WTC11 (cell line): Measurements from ENCODE around the gene RAI1. TPM values are rescaled to one million over a fixed set of nuclear protein-coding genes. Genes with fewer than 3 reads are reported as not detected.
A peak's percentile ranks its signal among the peaks of the same experiment; 100 is the strongest.

Source experiments
- ATAC-seq: fragments of 200-7000 bp; cut with Tn5 transposase; 2 replicates; pipeline ENCODE4 v1.10.0; 2021; ENCODE audit warnings: mild to moderate bottlenecking, moderate library complexity
- CTCF ChIA-PET: fragments of 300-600 bp; sonication (Branson Sonifier 250); formaldehyde crosslinking; loops from one replicate; lab custom pipeline; 2021; ENCODE audit warnings: antibody characterized with exemption; lab: Charles Lee
- POLR2A ChIA-PET: fragments of 350-600 bp; sonication (Branson Sonifier 250); formaldehyde crosslinking; loops from one replicate; lab custom pipeline; 2021; ENCODE audit warnings: antibody characterized with exemption; lab: Charles Lee
- DNase-seq: peaks from one replicate; pipeline ENCODE4 v3.0.0; 2021; ENCODE audit warnings: low spot score
- H3K27ac Mint-ChIP-seq: 2 replicates; pipeline ENCODE4 v1.8.0; 2021; ENCODE audit warnings: mixed read lengths
- H3K27me3 Mint-ChIP-seq: 2 replicates; pipeline ENCODE4 v1.8.0; 2021; ENCODE audit warnings: low read depth, mild to moderate bottlenecking, moderate library complexity, mixed read lengths
- H3K36me3 Mint-ChIP-seq: 2 replicates; pipeline ENCODE4 v1.8.0; 2021; ENCODE audit warnings: mixed read lengths
- H3K4me1 Mint-ChIP-seq: 2 replicates; pipeline ENCODE4 v1.8.0; 2022; ENCODE audit warnings: mixed read lengths
- H3K4me3 Mint-ChIP-seq: 2 replicates; pipeline ENCODE4 v1.8.0; 2021; ENCODE audit warnings: mild to moderate bottlenecking, moderate library complexity, mixed read lengths
- H3K9me3 Mint-ChIP-seq: 2 replicates; pipeline ENCODE4 v1.8.0; 2021; ENCODE audit warnings: mixed read lengths
- ATF1 ChIP-seq: sonication (generic); formaldehyde crosslinking; IDR thresholded peaks from 2 replicates; pipeline ENCODE4 v1.8.1; 2023; ENCODE audit warnings: mild to moderate bottlenecking, moderate library complexity, missing genetic modification reagents
- EMX1 ChIP-seq: fragments of 250-450 bp; sonication (Bioruptor Pico); IDR thresholded peaks from 2 replicates; pipeline ENCODE4 v1.8.0; 2021; ENCODE audit warnings: mild to moderate bottlenecking
- ESRRA ChIP-seq: sonication (generic); formaldehyde crosslinking; IDR thresholded peaks from 2 replicates; pipeline ENCODE4 v1.8.1; 2022; ENCODE audit warnings: mild to moderate bottlenecking, missing genetic modification reagents, borderline replicate concordance
- FOXP1 ChIP-seq: sonication (generic); formaldehyde crosslinking; IDR thresholded peaks from 2 replicates; pipeline ENCODE4 v1.8.0; 2022; ENCODE audit warnings: missing genetic modification reagents, mild to moderate bottlenecking, moderate library complexity, borderline replicate concordance
- RELA ChIP-seq: sonication (generic); formaldehyde crosslinking; IDR thresholded peaks from 2 replicates; pipeline ENCODE4 v1.8.1; 2022; ENCODE audit warnings: missing genetic modification reagents, mild to moderate bottlenecking, borderline replicate concordance
- ZNF317 ChIP-seq: sonication (generic); formaldehyde crosslinking; IDR thresholded peaks from 2 replicates; pipeline ENCODE4 v1.8.1; 2023; ENCODE audit warnings: low read depth, mild to moderate bottlenecking, moderate library complexity, missing genetic modification reagents, borderline replicate concordance
- ZNF416 ChIP-seq: fragments of 250-450 bp; sonication (Bioruptor Pico); IDR thresholded peaks from 2 replicates; pipeline ENCODE4 v1.9.0; 2021; ENCODE audit warnings: mild to moderate bottlenecking, inconsistent platforms
- ZNF423 ChIP-seq: fragments of 250-450 bp; sonication (Bioruptor Pico); IDR thresholded peaks from 2 replicates; pipeline ENCODE4 v2.1.2; 2022; ENCODE audit warnings: mild to moderate bottlenecking, moderate library complexity
- total RNA-seq: library from RNA; stranded (reverse); gene quantifications from 3 replicates; pipeline ENCODE4 v1.2.3, GENCODE V29; 2021
- TF ChIP-seq, protein P1 (sequence below): sonication (generic); formaldehyde crosslinking; IDR thresholded peaks from 2 replicates; pipeline ENCODE4 v1.8.1; 2022; ENCODE audit warnings: low read depth, mild to moderate bottlenecking, moderate library complexity, missing genetic modification reagents, borderline replicate concordance
- TF ChIP-seq, protein P2 (sequence below): sonication (generic); formaldehyde crosslinking; IDR thresholded peaks from 2 replicates; pipeline ENCODE4 v1.8.1; 2022; ENCODE audit warnings: mild to moderate bottlenecking, moderate library complexity, missing genetic modification reagents
- TF ChIP-seq, protein P3 (sequence below): sonication (generic); formaldehyde crosslinking; IDR thresholded peaks from 2 replicates; pipeline ENCODE4 v1.8.0; 2023; ENCODE audit warnings: missing genetic modification reagents, mild to moderate bottlenecking, borderline replicate concordance
- TF ChIP-seq, protein P4 (sequence below): sonication (generic); formaldehyde crosslinking; IDR thresholded peaks from 2 replicates; pipeline ENCODE4 v1.8.0; 2023; ENCODE audit warnings: missing genetic modification reagents
- TF ChIP-seq, protein P5 (sequence below): sonication (generic); formaldehyde crosslinking; IDR thresholded peaks from 2 replicates; pipeline ENCODE4 v1.8.1; 2023; ENCODE audit warnings: mild to moderate bottlenecking, missing genetic modification reagents
- TF ChIP-seq, protein P6 (sequence below): sonication (generic); formaldehyde crosslinking; IDR thresholded peaks from 2 replicates; pipeline ENCODE4 v1.8.1; 2023; ENCODE audit warnings: mild to moderate bottlenecking, missing genetic modification reagents, moderate library complexity

The RAI1 gene
- total RNA-seq, 1 experiment from 2014 or later: 12.7 TPM

DNA sequence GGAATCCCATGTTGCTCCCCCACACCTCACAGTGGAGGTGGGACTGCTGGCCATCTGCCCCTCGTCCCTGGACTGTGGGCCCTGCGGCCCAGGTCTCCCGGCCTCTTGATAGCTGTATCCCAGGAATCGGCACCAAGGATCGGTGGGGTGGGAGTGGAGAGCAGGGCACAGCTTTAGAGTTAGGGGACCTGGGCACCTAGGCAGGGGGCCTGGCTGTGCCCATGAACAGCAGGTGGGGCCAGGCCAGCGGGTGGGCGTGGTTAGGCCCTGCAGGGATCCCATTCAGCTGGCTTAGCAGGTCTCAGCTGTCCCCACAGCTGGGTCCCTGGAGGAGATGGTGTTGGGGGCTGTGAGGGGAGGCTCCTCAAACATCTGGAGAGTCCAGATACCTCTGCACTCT is 106.3 kb downstream of the RAI1 start:
- Mint-ChIP-seq H3K27ac (no peak overlapping the region), H3K9me3 (no peaks in the 10 kb centered on the region), H3K27me3 (peaks cover 40% of the 10 kb centered on the region), H3K36me3 (no peaks in the 10 kb centered on the region), H3K4me1 (peaks cover 61% of the 10 kb centered on the region), H3K4me3 (no peak overlapping the region)
- POLR2A ChIA-PET: no interaction called here
- no peak for DNase-seq
- CTCF ChIA-PET: interaction anchor here (0.6 to 1.6 kb wide), 4 partner anchors 14 to 291 kb away, joined by 3 to 4 read pairs (median 3); no protein-coding TSS in a partner anchor
- TF ChIP-seq FOXP1 (CRISPR knock-in tag) (0 out of 2 replicates have a peak, but pooled peaks have one; percentile 26), ZNF423 (CRISPR knock-in tag) (peak; percentile 80)
- TF ChIP-seq, protein P1, sequence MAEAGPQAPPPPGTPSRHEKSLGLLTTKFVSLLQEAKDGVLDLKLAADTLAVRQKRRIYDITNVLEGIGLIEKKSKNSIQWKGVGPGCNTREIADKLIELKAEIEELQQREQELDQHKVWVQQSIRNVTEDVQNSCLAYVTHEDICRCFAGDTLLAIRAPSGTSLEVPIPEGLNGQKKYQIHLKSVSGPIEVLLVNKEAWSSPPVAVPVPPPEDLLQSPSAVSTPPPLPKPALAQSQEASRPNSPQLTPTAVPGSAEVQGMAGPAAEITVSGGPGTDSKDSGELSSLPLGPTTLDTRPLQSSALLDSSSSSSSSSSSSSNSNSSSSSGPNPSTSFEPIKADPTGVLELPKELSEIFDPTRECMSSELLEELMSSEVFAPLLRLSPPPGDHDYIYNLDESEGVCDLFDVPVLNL: no peak
- no peak for ATAC-seq

DNA sequence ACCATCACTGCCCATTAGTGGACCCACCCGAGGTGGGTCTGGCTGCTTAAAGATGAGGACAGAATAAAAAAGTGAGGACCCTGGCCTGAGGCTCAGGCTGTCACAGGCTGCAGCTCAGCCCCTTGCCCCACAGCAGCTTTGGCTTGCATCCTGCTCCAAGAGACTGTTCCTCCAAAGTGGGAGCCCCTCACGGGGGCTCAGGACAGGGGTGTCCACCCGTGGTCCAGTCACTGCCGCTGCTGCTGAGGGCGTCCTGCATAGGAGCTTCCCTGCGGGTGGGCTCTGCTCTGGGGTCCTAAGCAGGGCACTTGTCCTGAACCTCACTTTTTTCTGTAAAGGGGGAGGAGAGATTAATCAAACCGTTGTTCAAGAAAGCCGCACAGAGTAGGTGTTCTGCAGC is 107.7 kb downstream of the RAI1 start:
- H3K27me3 Mint-ChIP-seq: peaks cover 50% of the 10 kb centered on the region
- peaks cover 71% of the 10 kb centered on the region for H3K4me1 Mint-ChIP-seq
- H3K27ac Mint-ChIP-seq: no peak overlapping the region
- DNase-seq (no peak), ATAC-seq (no peak)
- H3K36me3 Mint-ChIP-seq: no peaks in the 10 kb centered on the region
- CTCF ChIA-PET: interaction anchor here (1.0 to 1.6 kb wide), 3 partner anchors 13 to 205 kb away, joined by 3 to 4 read pairs (median 3); no protein-coding TSS in a partner anchor
- POLR2A ChIA-PET: interaction anchor here (0.6 kb wide), 1 partner anchor 1704 kb away, joined by 3 read pairs; no protein-coding TSS in a partner anchor
- no peaks in the 10 kb centered on the region for H3K9me3 Mint-ChIP-seq
- no peak overlapping the region for H3K4me3 Mint-ChIP-seq
- no peak for TF ChIP-seq ZNF416 (CRISPR knock-in tag)
- TF ChIP-seq, protein P2, sequence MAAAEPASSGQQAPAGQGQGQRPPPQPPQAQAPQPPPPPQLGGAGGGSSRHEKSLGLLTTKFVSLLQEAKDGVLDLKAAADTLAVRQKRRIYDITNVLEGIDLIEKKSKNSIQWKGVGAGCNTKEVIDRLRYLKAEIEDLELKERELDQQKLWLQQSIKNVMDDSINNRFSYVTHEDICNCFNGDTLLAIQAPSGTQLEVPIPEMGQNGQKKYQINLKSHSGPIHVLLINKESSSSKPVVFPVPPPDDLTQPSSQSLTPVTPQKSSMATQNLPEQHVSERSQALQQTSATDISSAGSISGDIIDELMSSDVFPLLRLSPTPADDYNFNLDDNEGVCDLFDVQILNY (CRISPR knock-in tag): no peak
- TF ChIP-seq, protein P1: no peak
- no peak for TF ChIP-seq ZNF317 (CRISPR knock-in tag)
- TF ChIP-seq RELA (CRISPR knock-in tag): no peak
- no peak for TF ChIP-seq ESRRA (CRISPR knock-in tag)
- TF ChIP-seq, protein P3, sequence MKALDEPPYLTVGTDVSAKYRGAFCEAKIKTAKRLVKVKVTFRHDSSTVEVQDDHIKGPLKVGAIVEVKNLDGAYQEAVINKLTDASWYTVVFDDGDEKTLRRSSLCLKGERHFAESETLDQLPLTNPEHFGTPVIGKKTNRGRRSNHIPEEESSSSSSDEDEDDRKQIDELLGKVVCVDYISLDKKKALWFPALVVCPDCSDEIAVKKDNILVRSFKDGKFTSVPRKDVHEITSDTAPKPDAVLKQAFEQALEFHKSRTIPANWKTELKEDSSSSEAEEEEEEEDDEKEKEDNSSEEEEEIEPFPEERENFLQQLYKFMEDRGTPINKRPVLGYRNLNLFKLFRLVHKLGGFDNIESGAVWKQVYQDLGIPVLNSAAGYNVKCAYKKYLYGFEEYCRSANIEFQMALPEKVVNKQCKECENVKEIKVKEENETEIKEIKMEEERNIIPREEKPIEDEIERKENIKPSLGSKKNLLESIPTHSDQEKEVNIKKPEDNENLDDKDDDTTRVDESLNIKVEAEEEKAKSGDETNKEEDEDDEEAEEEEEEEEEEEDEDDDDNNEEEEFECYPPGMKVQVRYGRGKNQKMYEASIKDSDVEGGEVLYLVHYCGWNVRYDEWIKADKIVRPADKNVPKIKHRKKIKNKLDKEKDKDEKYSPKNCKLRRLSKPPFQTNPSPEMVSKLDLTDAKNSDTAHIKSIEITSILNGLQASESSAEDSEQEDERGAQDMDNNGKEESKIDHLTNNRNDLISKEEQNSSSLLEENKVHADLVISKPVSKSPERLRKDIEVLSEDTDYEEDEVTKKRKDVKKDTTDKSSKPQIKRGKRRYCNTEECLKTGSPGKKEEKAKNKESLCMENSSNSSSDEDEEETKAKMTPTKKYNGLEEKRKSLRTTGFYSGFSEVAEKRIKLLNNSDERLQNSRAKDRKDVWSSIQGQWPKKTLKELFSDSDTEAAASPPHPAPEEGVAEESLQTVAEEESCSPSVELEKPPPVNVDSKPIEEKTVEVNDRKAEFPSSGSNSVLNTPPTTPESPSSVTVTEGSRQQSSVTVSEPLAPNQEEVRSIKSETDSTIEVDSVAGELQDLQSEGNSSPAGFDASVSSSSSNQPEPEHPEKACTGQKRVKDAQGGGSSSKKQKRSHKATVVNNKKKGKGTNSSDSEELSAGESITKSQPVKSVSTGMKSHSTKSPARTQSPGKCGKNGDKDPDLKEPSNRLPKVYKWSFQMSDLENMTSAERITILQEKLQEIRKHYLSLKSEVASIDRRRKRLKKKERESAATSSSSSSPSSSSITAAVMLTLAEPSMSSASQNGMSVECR: no peak

DNA sequence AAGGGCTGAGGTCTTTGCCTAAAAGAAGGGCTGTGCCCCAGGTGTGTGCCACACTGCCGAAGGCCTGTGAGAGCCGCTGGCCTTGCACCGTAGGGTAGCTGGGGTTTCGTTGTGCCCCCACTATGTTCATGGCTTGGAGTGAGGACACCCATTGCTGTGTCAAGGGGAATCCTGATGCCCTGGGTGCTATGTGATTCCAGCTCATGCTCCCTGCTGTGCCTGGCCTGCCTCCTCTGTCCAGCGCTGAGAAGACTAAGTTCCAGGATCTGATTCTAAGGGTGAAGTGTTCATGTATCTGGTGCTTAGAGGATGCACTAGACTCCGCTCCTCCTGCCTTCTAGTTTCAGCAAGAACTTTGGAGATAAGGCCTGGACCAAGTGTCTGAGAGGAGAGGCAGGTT is 108.2 kb downstream of the RAI1 start:
- peaks cover 51% of the 10 kb centered on the region for H3K27me3 Mint-ChIP-seq
- H3K4me1 Mint-ChIP-seq: peaks cover 70% of the 10 kb centered on the region
- no peaks in the 10 kb centered on the region for H3K9me3 Mint-ChIP-seq
- H3K36me3 Mint-ChIP-seq: no peaks in the 10 kb centered on the region
- POLR2A ChIA-PET: no interaction called here
- H3K27ac Mint-ChIP-seq: no peak overlapping the region
- no peak for DNase-seq
- ATAC-seq: no peak
- CTCF ChIA-PET: interaction anchor here (1.0 to 1.2 kb wide), 2 partner anchors 109 to 205 kb away, joined by 3 read pairs; no protein-coding TSS in a partner anchor
- no peak overlapping the region for H3K4me3 Mint-ChIP-seq
- TF ChIP-seq, protein P4, sequence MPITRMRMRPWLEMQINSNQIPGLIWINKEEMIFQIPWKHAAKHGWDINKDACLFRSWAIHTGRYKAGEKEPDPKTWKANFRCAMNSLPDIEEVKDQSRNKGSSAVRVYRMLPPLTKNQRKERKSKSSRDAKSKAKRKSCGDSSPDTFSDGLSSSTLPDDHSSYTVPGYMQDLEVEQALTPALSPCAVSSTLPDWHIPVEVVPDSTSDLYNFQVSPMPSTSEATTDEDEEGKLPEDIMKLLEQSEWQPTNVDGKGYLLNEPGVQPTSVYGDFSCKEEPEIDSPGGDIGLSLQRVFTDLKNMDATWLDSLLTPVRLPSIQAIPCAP (CRISPR knock-in tag): no peak
- TF ChIP-seq FOXP1 (CRISPR knock-in tag) (no peak), EMX1 (CRISPR knock-in tag) (no peak), ATF1 (CRISPR knock-in tag) (no peak)
- TF ChIP-seq, protein P5, sequence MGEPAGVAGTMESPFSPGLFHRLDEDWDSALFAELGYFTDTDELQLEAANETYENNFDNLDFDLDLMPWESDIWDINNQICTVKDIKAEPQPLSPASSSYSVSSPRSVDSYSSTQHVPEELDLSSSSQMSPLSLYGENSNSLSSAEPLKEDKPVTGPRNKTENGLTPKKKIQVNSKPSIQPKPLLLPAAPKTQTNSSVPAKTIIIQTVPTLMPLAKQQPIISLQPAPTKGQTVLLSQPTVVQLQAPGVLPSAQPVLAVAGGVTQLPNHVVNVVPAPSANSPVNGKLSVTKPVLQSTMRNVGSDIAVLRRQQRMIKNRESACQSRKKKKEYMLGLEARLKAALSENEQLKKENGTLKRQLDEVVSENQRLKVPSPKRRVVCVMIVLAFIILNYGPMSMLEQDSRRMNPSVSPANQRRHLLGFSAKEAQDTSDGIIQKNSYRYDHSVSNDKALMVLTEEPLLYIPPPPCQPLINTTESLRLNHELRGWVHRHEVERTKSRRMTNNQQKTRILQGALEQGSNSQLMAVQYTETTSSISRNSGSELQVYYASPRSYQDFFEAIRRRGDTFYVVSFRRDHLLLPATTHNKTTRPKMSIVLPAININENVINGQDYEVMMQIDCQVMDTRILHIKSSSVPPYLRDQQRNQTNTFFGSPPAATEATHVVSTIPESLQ (CRISPR knock-in tag): no peak
- TF ChIP-seq, protein P6, sequence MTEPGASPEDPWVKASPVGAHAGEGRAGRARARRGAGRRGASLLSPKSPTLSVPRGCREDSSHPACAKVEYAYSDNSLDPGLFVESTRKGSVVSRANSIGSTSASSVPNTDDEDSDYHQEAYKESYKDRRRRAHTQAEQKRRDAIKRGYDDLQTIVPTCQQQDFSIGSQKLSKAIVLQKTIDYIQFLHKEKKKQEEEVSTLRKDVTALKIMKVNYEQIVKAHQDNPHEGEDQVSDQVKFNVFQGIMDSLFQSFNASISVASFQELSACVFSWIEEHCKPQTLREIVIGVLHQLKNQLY (CRISPR knock-in tag): no peak
- TF ChIP-seq, protein P3: no peak
